Neutrophil (primary cell): ENCODE results near the gene EPAS1.

ENCODE experiments used
- H3K27ac ChIP-seq: fragments of 200-600 bp; sonication (generic); 2 replicates; pipeline ENCODE4 v1.5.1; 2016; ENCODE audit warnings: mild to moderate bottlenecking, moderate library complexity
- H3K27me3 ChIP-seq: fragments of 200-600 bp; sonication (generic); 2 replicates; pipeline ENCODE4 v1.6.0; 2016; ENCODE audit warnings: mild to moderate bottlenecking
- H3K36me3 ChIP-seq: fragments of 200-600 bp; sonication (generic); 2 replicates; pipeline ENCODE4 v1.5.1; 2017
- H3K4me1 ChIP-seq, 2 experiments: fragments of 200-600 bp in 1 of 2; sonication (generic) in 1 of 2; 1 replicate in 1 of 2; 2 replicates in 1 of 2; pipeline versions ENCODE4 v1.5.1 to v1.6.1; 2013 to 2016; ENCODE audit warnings: low read depth in 1 of 2, low read length in 1 of 2, mild to moderate bottlenecking in 1 of 2, moderate library complexity in 1 of 2; ENCODE audit not compliant: control insufficient read depth in 1 of 2, insufficient read depth in 1 of 2
- H3K4me3 ChIP-seq, 2 experiments: fragments of 200-600 bp in 1 of 2; sonication (generic) in 1 of 2; 1 replicate in 1 of 2; 2 replicates in 1 of 2; pipeline ENCODE4 v1.5.1; 2013 to 2016; ENCODE audit warnings: low read depth in 1 of 2, low read length in 1 of 2, mild to moderate bottlenecking in 1 of 2, moderate library complexity in 1 of 2
- H3K9me3 ChIP-seq: fragments of 200-600 bp; sonication (generic); 2 replicates; pipeline ENCODE4 v1.5.1; 2016
- CTCF ChIP-seq: fragments of 200-600 bp; sonication (generic); IDR thresholded peaks from 2 replicates; pipeline ENCODE4 v1.5.1; 2016; ENCODE audit warnings: antibody characterized with exemption

Gene EPAS1

GRCh38 chr2:46273225-46273863, 23.9 kb upstream of the EPAS1 start:
- no peaks in the 10 kb centered on the region for H3K9me3 ChIP-seq
- H3K36me3 ChIP-seq = no peaks in the 10 kb centered on the region
- peaks cover 33% of the 10 kb centered on the region for H3K27me3 ChIP-seq
- H3K4me3 ChIP-seq = no peak overlapping the region
- H3K27ac ChIP-seq = no peak overlapping the region
- H3K4me1 ChIP-seq = peaks cover 0 to 4% of the 10 kb centered on the region in 2 experiments
- no peak for TF ChIP-seq CTCF

DNA sequence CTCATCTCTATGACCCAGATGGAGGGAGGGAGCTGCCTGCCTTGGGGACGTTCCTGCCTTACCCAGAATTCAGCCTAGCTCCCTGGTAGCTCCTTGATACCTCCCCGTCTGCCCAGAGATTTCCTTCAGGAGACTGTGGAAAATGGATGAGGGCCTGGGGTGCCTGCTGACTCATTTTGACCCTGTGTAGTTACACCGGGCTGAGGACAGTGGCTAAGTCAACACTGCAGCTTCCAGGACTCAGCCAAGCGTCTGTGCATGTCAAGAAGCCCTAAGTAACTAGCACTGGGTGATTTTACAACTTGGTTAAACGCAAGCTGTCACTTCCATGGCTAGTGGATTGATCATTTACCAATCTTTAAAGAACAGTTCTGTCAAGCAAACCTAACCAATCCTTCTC, 23.3 kb upstream of the EPAS1 start:
- no peaks in the 10 kb centered on the region for H3K9me3 ChIP-seq
- no peak overlapping the region for H3K4me3 ChIP-seq
- TF ChIP-seq CTCF = no peak
- peaks cover 39% of the 10 kb centered on the region for H3K27me3 ChIP-seq
- H3K4me1 ChIP-seq = peaks cover 0 to 4% of the 10 kb centered on the region in 2 experiments
- no peak overlapping the region for H3K27ac ChIP-seq
- H3K36me3 ChIP-seq = no peaks in the 10 kb centered on the region

GRCh38 chr2:46274586-46274985, 22.6 kb upstream of the EPAS1 start:
- Histone ChIP-seq H3K27me3 (peaks cover 42% of the 10 kb centered on the region), H3K9me3 (no peaks in the 10 kb centered on the region), H3K27ac (no peak overlapping the region), H3K36me3 (no peaks in the 10 kb centered on the region), H3K4me3 (no peak overlapping the region), H3K4me1 (peaks cover 0 to 4% of the 10 kb centered on the region in 2 experiments)
- TF ChIP-seq CTCF = no peak

DNA sequence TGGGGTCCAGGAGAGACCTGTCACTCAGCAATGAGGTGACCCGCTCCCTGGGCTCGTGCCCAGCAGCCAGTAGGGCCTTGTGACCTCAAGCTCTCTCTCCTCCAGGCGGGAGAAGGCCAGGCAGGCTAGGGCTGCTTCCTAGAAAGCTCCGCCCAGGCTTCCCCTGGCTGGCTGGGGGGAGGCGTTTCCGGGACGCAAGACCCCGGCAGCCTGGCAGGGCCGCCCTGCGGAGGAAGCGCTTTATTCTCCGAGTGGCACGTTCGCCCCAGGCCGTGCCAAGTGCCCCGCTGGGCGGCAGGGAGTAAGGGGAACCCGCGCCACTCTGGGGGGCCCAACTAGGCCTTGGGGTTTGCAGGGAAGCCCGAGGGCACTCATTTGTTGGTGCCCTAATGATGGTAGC, 21.2 kb upstream of the EPAS1 start:
- Histone ChIP-seq H3K27me3 (peaks cover 42% of the 10 kb centered on the region), H3K4me3 (no peak overlapping the region), H3K4me1 (peaks cover 0 to 4% of the 10 kb centered on the region in 2 experiments), H3K9me3 (no peaks in the 10 kb centered on the region), H3K36me3 (no peaks in the 10 kb centered on the region), H3K27ac (no peak overlapping the region)
- TF ChIP-seq CTCF = no peak

- Histone ChIP-seq H3K4me1 (peaks cover 0 to 4% of the 10 kb centered on the region in 2 experiments), H3K36me3 (no peaks in the 10 kb centered on the region), H3K27ac (no peak overlapping the region), H3K27me3 (peaks cover 42% of the 10 kb centered on the region), H3K9me3 (no peaks in the 10 kb centered on the region), H3K4me3 (no peak overlapping the region)
- no peak for TF ChIP-seq CTCF
Observed at GRCh38 chr2:46276642-46277041, 20.6 kb upstream of the EPAS1 start.
